ENCODE measurements around the gene BEST2. TPM values are rescaled to one million over a fixed set of nuclear protein-coding genes. Genes with fewer than 3 reads are reported as not detected.
"Not testable (repeated sequence)": the region's sequence is repeated elsewhere in the genome, so short reads cannot be mapped to it uniquely, and the experiment has no call there.

Gene BEST2
- total RNA-seq, 1 experiment from 2014 or later: 0.27 TPM

DNA sequence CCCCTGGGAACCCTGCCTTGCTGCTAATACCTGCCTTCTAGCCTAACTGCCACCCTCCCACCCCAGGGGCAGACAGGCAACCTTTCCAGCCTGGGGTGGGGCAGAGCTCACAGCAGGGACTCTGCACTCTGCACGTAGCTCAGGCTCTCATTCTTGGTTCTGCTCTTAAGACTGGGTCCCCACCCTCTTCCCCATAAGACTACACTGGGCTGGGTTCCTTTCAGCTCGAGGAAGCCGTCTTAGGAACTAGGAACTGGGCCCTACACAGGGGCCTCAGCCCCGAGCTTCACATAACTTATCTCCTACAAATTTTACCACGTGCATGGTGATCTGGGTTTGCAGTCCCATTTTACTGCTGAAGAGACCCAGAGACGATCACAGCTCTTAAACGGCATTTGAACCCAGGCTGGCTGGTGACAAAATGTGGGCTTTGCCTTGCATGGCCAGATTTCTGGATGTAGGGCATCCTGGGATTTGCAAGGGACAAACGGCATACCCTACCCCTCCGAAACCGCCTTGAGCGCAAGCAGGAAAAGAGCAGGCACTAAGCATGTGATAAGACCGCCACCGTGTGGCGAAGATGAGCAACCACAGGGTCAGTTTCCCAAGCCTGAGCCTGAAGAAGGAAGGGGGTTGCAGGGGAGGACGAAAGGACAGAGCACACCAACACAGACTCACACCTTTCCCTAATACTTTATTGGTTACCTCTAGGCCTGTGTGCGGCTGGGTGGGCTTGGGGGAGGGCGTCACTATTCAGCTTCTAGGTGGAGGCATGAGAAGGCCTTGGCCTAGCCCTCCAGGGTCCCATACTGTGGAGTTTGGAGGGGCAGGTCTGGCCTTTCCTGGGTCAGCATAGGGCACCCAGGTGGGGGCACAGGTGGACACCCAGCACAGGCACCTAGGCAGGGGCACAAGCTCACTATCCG, 44.8 kb downstream of the BEST2 start:
- no peaks in the 10 kb centered on the region for H3K9me3 Mint-ChIP-seq (ENCODE audit: unreplicated experiment)
- TF ChIP-seq, protein P1, sequence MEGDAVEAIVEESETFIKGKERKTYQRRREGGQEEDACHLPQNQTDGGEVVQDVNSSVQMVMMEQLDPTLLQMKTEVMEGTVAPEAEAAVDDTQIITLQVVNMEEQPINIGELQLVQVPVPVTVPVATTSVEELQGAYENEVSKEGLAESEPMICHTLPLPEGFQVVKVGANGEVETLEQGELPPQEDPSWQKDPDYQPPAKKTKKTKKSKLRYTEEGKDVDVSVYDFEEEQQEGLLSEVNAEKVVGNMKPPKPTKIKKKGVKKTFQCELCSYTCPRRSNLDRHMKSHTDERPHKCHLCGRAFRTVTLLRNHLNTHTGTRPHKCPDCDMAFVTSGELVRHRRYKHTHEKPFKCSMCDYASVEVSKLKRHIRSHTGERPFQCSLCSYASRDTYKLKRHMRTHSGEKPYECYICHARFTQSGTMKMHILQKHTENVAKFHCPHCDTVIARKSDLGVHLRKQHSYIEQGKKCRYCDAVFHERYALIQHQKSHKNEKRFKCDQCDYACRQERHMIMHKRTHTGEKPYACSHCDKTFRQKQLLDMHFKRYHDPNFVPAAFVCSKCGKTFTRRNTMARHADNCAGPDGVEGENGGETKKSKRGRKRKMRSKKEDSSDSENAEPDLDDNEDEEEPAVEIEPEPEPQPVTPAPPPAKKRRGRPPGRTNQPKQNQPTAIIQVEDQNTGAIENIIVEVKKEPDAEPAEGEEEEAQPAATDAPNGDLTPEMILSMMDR (IDR thresholded peaks at IDR 0.05; ENCODE audit: insufficient read depth in 1 of 2, low read depth in 1 of 2, low read length in 1 of 2, severe bottlenecking in 1 of 2, unreplicated experiment in 1 of 2): peak; percentile 91
- peak; percentile 81 to 83 for DNase-seq
- H3K4me1 Mint-ChIP-seq (ENCODE audit: low read depth, unreplicated experiment): peaks cover 5% of the 10 kb centered on the region
- BruUV-seq (replicated peaks): no TSS peak
- H3K36me3 ChIP-seq (ENCODE audit: control insufficient read depth, insufficient read depth, low read length): no peaks in the 10 kb centered on the region; the same call in none of the 2 replicates
- H3K36me3 Mint-ChIP-seq (ENCODE audit: insufficient read depth, unreplicated experiment): peaks cover 51% of the 10 kb centered on the region
- H3K27me3 ChIP-seq (replicated peaks; ENCODE audit: control insufficient read depth, insufficient read depth, low read length): no peaks in the 10 kb centered on the region
- peak overlapping the region; percentile 45 for H3K4me3 Mint-ChIP-seq (ENCODE audit: unreplicated experiment)
- no peak overlapping the region for H3K4me3 ChIP-seq (ENCODE audit: low read depth, low read length)
- peak overlapping the region; percentile 21 for H3K27ac Mint-ChIP-seq (ENCODE audit: unreplicated experiment)
- H3K9me3 ChIP-seq: no peaks in the 10 kb centered on the region
- H3K4me1 ChIP-seq: peaks cover 9% of the 10 kb centered on the region
- no peaks in the 10 kb centered on the region for H3K27me3 Mint-ChIP-seq (ENCODE audit: insufficient read depth, unreplicated experiment)
- intact Hi-C loops (cut with micrococcal nuclease; ENCODE audit: unreplicated experiment): loop anchor here (1.0 to 2.0 kb wide), 3 partner anchors 19 to 80 kb away; no protein-coding TSS in a partner anchor
- CTCF ChIA-PET: interaction anchor here (0.6 to 3.9 kb wide), 9 partner anchors 11 to 79 kb away, joined by 3 to 20 read pairs (median 4); partner anchors contain the start of gene GET3
- POLR2A ChIA-PET: no interaction called here

DNA sequence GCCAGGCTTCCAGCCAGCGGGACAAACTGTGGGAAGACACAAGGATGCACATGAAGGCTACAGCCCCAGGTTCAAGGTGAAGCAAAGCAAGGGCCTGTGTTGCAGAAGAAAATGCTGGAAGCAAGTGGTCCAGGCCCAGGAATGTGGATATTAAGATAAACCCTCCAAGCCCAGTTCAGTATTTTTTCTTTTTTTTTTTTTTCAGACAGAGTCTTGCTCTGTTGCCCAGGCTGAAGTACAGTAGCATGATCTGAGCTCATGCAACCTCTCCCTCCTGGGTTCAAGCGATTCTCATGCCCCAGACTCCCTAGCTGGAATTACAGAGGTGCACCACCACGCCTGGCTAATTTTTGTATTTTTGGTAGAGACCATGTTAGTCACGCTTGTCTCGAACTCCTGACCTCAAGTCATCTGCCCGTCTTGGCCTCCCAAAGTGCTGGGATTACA, 45.6 kb downstream of the BEST2 start:
- peaks cover 9% of the 10 kb centered on the region for H3K4me1 ChIP-seq
- intact Hi-C loops (cut with micrococcal nuclease; ENCODE audit: unreplicated experiment): loop anchor here (2.0 kb wide), 1 partner anchor 80 kb away; no protein-coding TSS in a partner anchor

DNA sequence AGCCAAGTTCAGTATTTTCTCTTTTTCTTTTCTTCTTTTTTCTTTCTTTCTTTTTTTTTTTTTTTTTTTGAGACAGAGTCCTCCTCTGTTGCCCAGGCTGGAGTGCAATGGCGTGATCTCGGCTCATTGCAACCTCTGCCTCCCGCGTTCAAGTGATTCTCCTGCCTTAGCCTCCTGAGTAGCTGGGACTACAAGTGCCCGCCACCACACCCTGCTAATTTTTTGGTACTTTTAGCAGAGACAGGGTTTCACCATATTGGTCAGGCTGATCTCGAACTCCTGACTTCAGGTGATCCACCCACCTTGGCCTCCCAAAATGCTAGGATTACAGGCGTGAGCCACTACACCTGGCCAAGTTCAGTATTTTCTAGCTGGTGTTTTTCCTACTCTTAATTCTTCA, 46.0 kb downstream of the BEST2 start:
- intact Hi-C loops (cut with micrococcal nuclease; ENCODE audit: unreplicated experiment): loop anchor here (2.0 kb wide), 1 partner anchor 81 kb away; no protein-coding TSS in a partner anchor
- Mint-ChIP-seq H3K36me3 (ENCODE audit: insufficient read depth, unreplicated experiment) (peaks cover 40% of the 10 kb centered on the region), H3K4me1 (ENCODE audit: low read depth, unreplicated experiment) (peaks cover 11% of the 10 kb centered on the region)
- H3K4me3 Mint-ChIP-seq (ENCODE audit: unreplicated experiment); H3K36me3 ChIP-seq (ENCODE audit: control insufficient read depth, insufficient read depth, low read length); H3K4me3 ChIP-seq (ENCODE audit: low read depth, low read length); H3K27ac Mint-ChIP-seq (ENCODE audit: unreplicated experiment); H3K9me3 Mint-ChIP-seq (ENCODE audit: unreplicated experiment); BruUV-seq (replicated peaks); DNase-seq; H3K27me3 Mint-ChIP-seq (ENCODE audit: insufficient read depth, unreplicated experiment); H3K27me3 ChIP-seq (replicated peaks; ENCODE audit: control insufficient read depth, insufficient read depth, low read length); H3K9me3 ChIP-seq: not testable (repeated sequence)
- H3K4me1 ChIP-seq: peaks cover 13% of the 10 kb centered on the region
- POLR2A ChIA-PET: interaction anchor here (0.6 kb wide), 1 partner anchor 76 kb away, joined by 11 read pairs; no protein-coding TSS in a partner anchor
- CTCF ChIA-PET: interaction anchor here (0.7 to 3.9 kb wide), 3 partner anchors 19 to 50 kb away, joined by 4 to 20 read pairs (median 6); partner anchors contain the start of gene HOOK2

More for the DNA sequence above, 45.6 kb downstream of the BEST2 start:
- H3K36me3 Mint-ChIP-seq (ENCODE audit: insufficient read depth, unreplicated experiment): peaks cover 44% of the 10 kb centered on the region
- no peak for DNase-seq
- Histone ChIP-seq H3K9me3 (no peaks in the 10 kb centered on the region), H3K27me3 (replicated peaks; ENCODE audit: control insufficient read depth, insufficient read depth, low read length) (no peaks in the 10 kb centered on the region), H3K4me3 (ENCODE audit: low read depth, low read length) (no peak overlapping the region), H3K36me3 (ENCODE audit: control insufficient read depth, insufficient read depth, low read length) (no peaks in the 10 kb centered on the region; the same call in none of the 2 replicates)
- CTCF ChIA-PET: interaction anchor here (0.7 to 3.9 kb wide), 3 partner anchors 19 to 51 kb away, joined by 4 to 20 read pairs (median 6); partner anchors contain the start of gene HOOK2
- POLR2A ChIA-PET: interaction anchor here (0.6 kb wide), 1 partner anchor 76 kb away, joined by 11 read pairs; no protein-coding TSS in a partner anchor
- no peak overlapping the region for H3K4me3 Mint-ChIP-seq (ENCODE audit: unreplicated experiment)
- no peaks in the 10 kb centered on the region for H3K9me3 Mint-ChIP-seq (ENCODE audit: unreplicated experiment)
- TF ChIP-seq, protein P1 (IDR thresholded peaks at IDR 0.05; ENCODE audit: insufficient read depth in 1 of 2, low read depth in 1 of 2, low read length in 1 of 2, severe bottlenecking in 1 of 2, unreplicated experiment in 1 of 2): no peak
- peaks cover 7% of the 10 kb centered on the region for H3K4me1 Mint-ChIP-seq (ENCODE audit: low read depth, unreplicated experiment)
- BruUV-seq (replicated peaks): no TSS peak
- H3K27ac Mint-ChIP-seq (ENCODE audit: unreplicated experiment): no peak overlapping the region
- H3K27me3 Mint-ChIP-seq (ENCODE audit: insufficient read depth, unreplicated experiment): no peaks in the 10 kb centered on the region

Data from Caco-2 (cell line).